Astrocyte (in vitro differentiated cells and primary cell): ENCODE results near the gene KCNC2. TPM values are rescaled to one million over a fixed set of nuclear protein-coding genes. Genes with fewer than 3 reads are reported as not detected.

ENCODE experiments used
- DNase-seq: peaks from one replicate; pipeline ENCODE4 v3.0.0-alpha.2; 2010; ENCODE audit warnings: low read depth
- FAIRE-seq: peaks from 2 replicates; lab custom pipeline; 2011; peaks lifted over from hg19 to GRCh38; lab: Jason Lieb, UNC
- H2AFZ ChIP-seq: 2 replicates; pipeline ENCODE4 v1.6.0; 2012; ENCODE audit warnings: low read depth, low read length, inconsistent platforms
- H3K27ac ChIP-seq: 2 replicates; pipeline ENCODE4 v1.5.1; 2011; ENCODE audit warnings: low read depth, low read length, inconsistent platforms
- H3K27me3 ChIP-seq: 2 replicates; pipeline ENCODE4 v1.6.0; 2011; ENCODE audit warnings: low read length, inconsistent platforms; ENCODE audit not compliant: insufficient read depth
- H3K36me3 ChIP-seq: 2 replicates; pipeline ENCODE4 v1.5.1; 2011; ENCODE audit warnings: low read length, inconsistent platforms; ENCODE audit not compliant: insufficient read depth
- H3K4me1 ChIP-seq: 2 replicates; pipeline ENCODE4 v1.5.1; 2011; ENCODE audit warnings: low read length, inconsistent platforms; ENCODE audit not compliant: insufficient read depth
- H3K4me2 ChIP-seq: 2 replicates; pipeline ENCODE4 v1.6.0; 2012; ENCODE audit warnings: low read length, inconsistent platforms
- H3K4me3 ChIP-seq: 2 replicates; pipeline ENCODE4 v1.5.1; 2011; ENCODE audit warnings: low read depth, mild to moderate bottlenecking, low read length, inconsistent platforms; ENCODE audit not compliant: insufficient read depth
- H3K79me2 ChIP-seq: 2 replicates; pipeline ENCODE4 v1.6.0; 2012; ENCODE audit warnings: mild to moderate bottlenecking, low read length, inconsistent platforms; ENCODE audit not compliant: insufficient read depth
- H3K9ac ChIP-seq: 2 replicates; pipeline ENCODE4 v1.6.0; 2012; ENCODE audit warnings: mild to moderate bottlenecking, low read length, inconsistent platforms
- H3K9me3 ChIP-seq: 2 replicates; pipeline ENCODE4 v1.5.1; 2012; ENCODE audit warnings: low read depth, mild to moderate bottlenecking, low read length, inconsistent platforms; ENCODE audit not compliant: insufficient read depth
- H4K20me1 ChIP-seq: 2 replicates; pipeline ENCODE4 v1.6.0; 2012; ENCODE audit warnings: low read length, inconsistent platforms; ENCODE audit not compliant: insufficient read depth
- H3K27ac Mint-ChIP-seq: one replicate; pipeline ENCODE4 v1.8.0; 2021; ENCODE audit warnings: mild to moderate bottlenecking, mixed read lengths; ENCODE audit not compliant: unreplicated experiment
- H3K27me3 Mint-ChIP-seq: one replicate; pipeline ENCODE4 v1.8.0; 2021; ENCODE audit warnings: low read depth, mixed read lengths; ENCODE audit not compliant: unreplicated experiment
- H3K36me3 Mint-ChIP-seq: one replicate; pipeline ENCODE4 v1.8.0; 2021; ENCODE audit warnings: low read depth, mixed read lengths; ENCODE audit not compliant: unreplicated experiment
- H3K4me1 Mint-ChIP-seq: one replicate; pipeline ENCODE4 v1.8.0; 2021; ENCODE audit warnings: low read depth, mixed read lengths; ENCODE audit not compliant: unreplicated experiment
- H3K4me3 Mint-ChIP-seq: one replicate; pipeline ENCODE4 v1.8.0; 2021; ENCODE audit warnings: mild to moderate bottlenecking, moderate library complexity, mixed read lengths; ENCODE audit not compliant: unreplicated experiment
- H3K9me3 Mint-ChIP-seq: one replicate; pipeline ENCODE4 v1.8.0; 2021; ENCODE audit warnings: mild to moderate bottlenecking, mixed read lengths; ENCODE audit not compliant: unreplicated experiment
- CTCF ChIP-seq: IDR thresholded peaks from 2 replicates; pipeline ENCODE4 v1.5.1; 2011; ENCODE audit warnings: low read depth, mild to moderate bottlenecking, inconsistent platforms, low read length, moderate library complexity; ENCODE audit not compliant: insufficient read depth
- EZH2 ChIP-seq: IDR thresholded peaks from 2 replicates; pipeline ENCODE4 v1.6.1; 2012; ENCODE audit warnings: mild to moderate bottlenecking, low read length, inconsistent platforms; ENCODE audit not compliant: insufficient read depth
- total RNA-seq: library from RNA; stranded (reverse); gene quantifications from 2 replicates; pipeline ENCODE4 v1.2.1, GENCODE V29; 2021

Gene KCNC2
- total RNA-seq, 1 donor from 2014 or later: not detected

GRCh38 chr12:75047885-75048525, 161.6 kb downstream of the KCNC2 start:
- Histone ChIP-seq H3K4me2 (no peak overlapping the region), H3K4me1 (no peaks in the 10 kb centered on the region), H3K9me3 (no peaks in the 10 kb centered on the region), H3K9ac (no peak overlapping the region), H3K36me3 (no peaks in the 10 kb centered on the region), H4K20me1 (no peaks in the 10 kb centered on the region), H3K79me2 (no peaks in the 10 kb centered on the region), H3K27me3 (no peaks in the 10 kb centered on the region), H3K27ac (no peak overlapping the region), H3K4me3 (no peak overlapping the region), H2AFZ (no peak overlapping the region)
- Mint-ChIP-seq H3K27ac (no peak overlapping the region), H3K27me3 (no peaks in the 10 kb centered on the region), H3K9me3 (no peaks in the 10 kb centered on the region), H3K4me1 (no peaks in the 10 kb centered on the region), H3K4me3 (no peak overlapping the region), H3K36me3 (no peaks in the 10 kb centered on the region)
- DNase-seq (no peak), FAIRE-seq (no peak)
- TF ChIP-seq EZH2: no peak
- TF ChIP-seq CTCF: no peak

GRCh38 chr12:75042125-75042524, 167.5 kb downstream of the KCNC2 start:
- H3K27me3 Mint-ChIP-seq: no peaks in the 10 kb centered on the region
- no peak for DNase-seq
- Histone ChIP-seq H3K9ac (no peak overlapping the region), H3K4me3 (no peak overlapping the region), H3K36me3 (no peaks in the 10 kb centered on the region), H3K27me3 (no peaks in the 10 kb centered on the region), H3K4me1 (no peaks in the 10 kb centered on the region), H3K27ac (no peak overlapping the region), H3K9me3 (no peaks in the 10 kb centered on the region), H4K20me1 (no peaks in the 10 kb centered on the region), H3K4me2 (no peak overlapping the region), H3K79me2 (no peaks in the 10 kb centered on the region), H2AFZ (no peak overlapping the region)
- no peak overlapping the region for H3K4me3 Mint-ChIP-seq
- no peaks in the 10 kb centered on the region for H3K36me3 Mint-ChIP-seq
- no peaks in the 10 kb centered on the region for H3K4me1 Mint-ChIP-seq
- no peak for TF ChIP-seq CTCF
- no peak for FAIRE-seq
- H3K27ac Mint-ChIP-seq: no peak overlapping the region
- no peaks in the 10 kb centered on the region for H3K9me3 Mint-ChIP-seq

- H3K4me1 Mint-ChIP-seq: no peaks in the 10 kb centered on the region
- H3K36me3 ChIP-seq: no peaks in the 10 kb centered on the region
- no peaks in the 10 kb centered on the region for H3K9me3 ChIP-seq
- no peak for DNase-seq
- no peak overlapping the region for H3K4me3 ChIP-seq
- H4K20me1 ChIP-seq: no peaks in the 10 kb centered on the region
- no peaks in the 10 kb centered on the region for H3K27me3 ChIP-seq
- no peaks in the 10 kb centered on the region for H3K4me1 ChIP-seq
- H3K9me3 Mint-ChIP-seq: no peaks in the 10 kb centered on the region
- H3K27ac Mint-ChIP-seq: no peak overlapping the region
- no peak overlapping the region for H3K4me3 Mint-ChIP-seq
- no peak overlapping the region for H2AFZ ChIP-seq
- no peak overlapping the region for H3K27ac ChIP-seq
- no peak overlapping the region for H3K9ac ChIP-seq
- H3K36me3 Mint-ChIP-seq: no peaks in the 10 kb centered on the region
- H3K4me2 ChIP-seq: no peak overlapping the region
- TF ChIP-seq EZH2: no peak
- TF ChIP-seq CTCF: no peak
- H3K79me2 ChIP-seq: no peaks in the 10 kb centered on the region
- FAIRE-seq: no peak
- H3K27me3 Mint-ChIP-seq: no peaks in the 10 kb centered on the region
These were observed 168.2 kb downstream of the KCNC2 start for GRCh38 chr12:75041472-75041871.
